K562 (cell line): ENCODE data around the gene PTAR1. TPM values are rescaled to one million over a fixed set of nuclear protein-coding genes. Genes with fewer than 3 reads are reported as not detected.
A peak's percentile ranks its signal among the peaks of the same experiment; 100 is the strongest.

Source experiments
- ATAC-seq: fragments of 200-7000 bp; cut with Tn5 transposase; 3 replicates; pipeline ENCODE4 v1.9.1; 2020; ENCODE audit warnings: moderate library complexity
- BruUV-seq: library from RNA; stranded (reverse); fragments of 400-500 nt; replicated peaks from 2 replicates; lab custom pipeline; 2021; lab: Mats Ljungman, UMichigan
- CTCF ChIA-PET: fragments of 300-600 bp; formaldehyde crosslinking; extraction: SDS; loops from one replicate; lab custom pipeline; 2021; ENCODE audit warnings: low intra/inter-chr PET ratio; lab: Yijun Ruan, JAX
- POLR2A ChIA-PET: fragments of 300-600, 350-650 bp; sonication (Branson Sonifier 250); formaldehyde crosslinking; extraction: SDS; loops from one replicate; lab custom pipeline; 2021; ENCODE audit warnings: antibody characterized with exemption, inconsistent platforms; lab: Yijun Ruan, JAX
- DNase-seq, 4 experiments: peaks; one replicate each; pipeline versions ENCODE4 v3.0.0 to v3.0.0-alpha.2; 2011 to 2018; ENCODE audit warnings: low spot score in 3 of 4, mixed read lengths in 3 of 4; ENCODE audit errors: extremely low read depth in 1 of 4
- FAIRE-seq: peaks from 2 replicates; lab custom pipeline; 2011; peaks lifted over from hg19 to GRCh38; lab: Jason Lieb, UNC
- H2AFZ ChIP-seq: 2 replicates; pipeline ENCODE4 v1.6.0; 2011; ENCODE audit warnings: low read depth, low read length, control low read depth, inconsistent platforms
- H3K27ac ChIP-seq: fragments of 200-600 bp; 3 replicates; pipeline ENCODE4 v1.8.0; 2011; ENCODE audit warnings: low read depth, mild to moderate bottlenecking, control low read depth, inconsistent platforms, low read length, moderate library complexity, mixed read lengths; ENCODE audit errors: extremely low read depth
- H3K27me3 ChIP-seq, 2 experiments: fragments of 300-600 bp in 1 of 2; 2 replicates in 1 of 2; 3 replicates in 1 of 2; pipeline versions ENCODE4 v1.6.0 to v1.8.0; 2011; ENCODE audit warnings: inconsistent platforms in 2 of 2, low read length in 2 of 2, mild to moderate bottlenecking in 1 of 2, mixed read lengths in 1 of 2, moderate library complexity in 1 of 2; ENCODE audit not compliant: control insufficient read depth in 2 of 2, insufficient read depth in 2 of 2
- H3K36me3 ChIP-seq: fragments of 300-600 bp; 3 replicates; pipeline ENCODE4 v1.8.0; 2011; ENCODE audit warnings: mild to moderate bottlenecking, low read length, inconsistent platforms; ENCODE audit not compliant: control insufficient read depth, insufficient read depth
- H3K4me1 ChIP-seq, 2 experiments: fragments of 200-600 bp in 1 of 2; replicated peaks in 1 of 2; 2 replicates in 1 of 2; 3 replicates in 1 of 2; pipeline versions ENCODE4 v1.5.1 to v1.8.0; 2011; ENCODE audit warnings: inconsistent platforms in 2 of 2, low read length in 2 of 2, mild to moderate bottlenecking in 1 of 2, mixed read lengths in 1 of 2, moderate library complexity in 1 of 2; ENCODE audit not compliant: control insufficient read depth in 2 of 2, insufficient read depth in 2 of 2
- H3K4me2 ChIP-seq: 2 replicates; pipeline ENCODE4 v1.6.1; 2011; ENCODE audit warnings: low read length, control low read depth, inconsistent platforms, mixed read lengths; ENCODE audit not compliant: insufficient read depth
- H3K4me3 ChIP-seq: fragments of 200-600 bp; sonication (generic), shearing (Covaris generic); 2 replicates; pipeline ENCODE4 v1.5.1; 2016; ENCODE audit warnings: control low read depth, inconsistent platforms
- H3K79me2 ChIP-seq: fragments of 200-600 bp; 3 replicates; pipeline ENCODE4 v1.8.0; 2011; ENCODE audit warnings: low read length, inconsistent platforms; ENCODE audit not compliant: control insufficient read depth, insufficient read depth
- H3K9ac ChIP-seq, 2 experiments: 2 replicates each; pipeline versions ENCODE4 v1.6.0 to v1.6.1; 2011; ENCODE audit warnings: low read depth in 2 of 2, low read length in 2 of 2, control low read depth in 1 of 2, inconsistent platforms in 1 of 2, mild to moderate bottlenecking in 1 of 2, mixed read lengths in 1 of 2; ENCODE audit not compliant: insufficient read depth in 1 of 2
- H3K9me1 ChIP-seq: one replicate; pipeline ENCODE4 v1.6.0; 2011; ENCODE audit warnings: inconsistent platforms, mild to moderate bottlenecking, low read length, moderate library complexity; ENCODE audit not compliant: control insufficient read depth, insufficient read depth
- H3K9me3 ChIP-seq: replicated peaks from 2 replicates; pipeline ENCODE4 v1.5.1; 2011; ENCODE audit warnings: low read depth, low read length, inconsistent platforms; ENCODE audit not compliant: control insufficient read depth, insufficient read depth
- H4K20me1 ChIP-seq: replicated peaks from 2 replicates; pipeline ENCODE4 v1.6.1; 2011; ENCODE audit warnings: low read length, inconsistent platforms, mixed read lengths; ENCODE audit not compliant: control insufficient read depth, insufficient read depth
- DDX20 ChIP-seq: fragments of 450-650 bp; IDR thresholded peaks from 2 replicates; pipeline ENCODE4 v1.6.1; 2016; ENCODE audit warnings: missing genetic modification characterization, low read depth, mild to moderate bottlenecking, missing compliant biosample characterization, moderate library complexity
- HIVEP1 ChIP-seq: fragments of 250-450 bp; sonication (Bioruptor Pico); IDR thresholded peaks from 2 replicates; pipeline ENCODE4 v1.4.0; 2020; ENCODE audit warnings: mild to moderate bottlenecking
- HLTF ChIP-seq: fragments of 450-650 bp; IDR thresholded peaks from 2 replicates; pipeline ENCODE4 v1.6.1; 2016
- MTA3 ChIP-seq: fragments of 450-650 bp; formaldehyde crosslinking; IDR thresholded peaks from 2 replicates; pipeline ENCODE4 v1.6.1; 2017; ENCODE audit warnings: mild to moderate bottlenecking, borderline replicate concordance
- NUFIP1 ChIP-seq: fragments of 450-650 bp; IDR thresholded peaks from 2 replicates; pipeline ENCODE4 v1.6.1; 2018; ENCODE audit not compliant: partially characterized antibody
- PTTG1 ChIP-seq: fragments of 450-650 bp; IDR thresholded peaks from 2 replicates; pipeline ENCODE4 v1.6.1; 2016; ENCODE audit warnings: low read depth, mild to moderate bottlenecking, missing genetic modification characterization, missing compliant biosample characterization
- RFX1 ChIP-seq: fragments of 450-650 bp; IDR thresholded peaks from 2 replicates; pipeline ENCODE4 v1.6.1; 2016; ENCODE audit warnings: mild to moderate bottlenecking, moderate library complexity
- SMARCC2 ChIP-seq: fragments of 450-650 bp; IDR thresholded peaks from 2 replicates; pipeline ENCODE4 v1.6.1; 2017; ENCODE audit warnings: antibody characterized with exemption, moderate library complexity, mild to moderate bottlenecking, low read depth
- ZNF644 ChIP-seq: fragments of 200-800 bp; sonication (Bioruptor generic); IDR thresholded peaks from 2 replicates; pipeline ENCODE4 v1.6.1; 2016; ENCODE audit warnings: low read depth, missing genetic modification characterization, missing compliant biosample characterization
- WGBS: fragments of 100-300 bp; shearing (Covaris generic); methylation state at CpG from one replicate; pipeline ENCODE4 v1.1.6; 2016; ENCODE audit warnings: low coverage, mixed read lengths; ENCODE audit not compliant: insufficient coverage; ENCODE audit errors: missing lambda C conversion rate; 5-methylcytosine and 5-hydroxymethylcytosine counted together
- in situ Hi-C: fragments of 300-500 bp; cut with MboI; formaldehyde crosslinking; loops from 4 replicates; pipeline ENCODE4 v1.15.0; 2018; ENCODE audit warnings: inconsistent platforms, mixed read lengths
- intact Hi-C: fragments of 100-400 bp; cut with micrococcal nuclease; formaldehyde crosslinking; loops from 2 replicates; pipeline ENCODE4 v1.14.2; 2022
- polyA plus RNA-seq, 8 experiments: library from polyadenylated mRNA; depleted of rRNA in 4 of 8; stranded (reverse) in 5 of 8; unstranded in 3 of 8; fragments of >200 nt; fragmentation: Nextera tagmentation in 2 of 8; fragmentation: Illumina TruSeq in 1 of 8; extraction: Ambion mirVana in 2 of 8; extraction: Trizol in 1 of 8; gene quantifications; 2 replicates each; pipeline versions ENCODE4 v1.2.1 to v1.2.3, GENCODE V29; 2011 to 2014; ENCODE audit warnings: inconsistent platforms in 1 of 8, missing spikeins in 1 of 8
- total RNA-seq, 7 experiments: library from RNA; depleted of rRNA in 6 of 7; stranded (reverse); fragments of >200 nt in 6 of 7; fragmentation: Illumina TruSeq in 2 of 7; extraction: Trizol in 2 of 7; gene quantifications; 2 replicates each; pipeline versions ENCODE4 v1.2.1 to v1.2.3, GENCODE V29; 2011 to 2021; ENCODE audit warnings: low replicate concordance in 1 of 7

The PTAR1 gene
- total and polyA plus RNA-seq, 9 of the 15 experiments (the other 6 are each of a cell fraction or from before 2014, with no cell fraction given) = 10.1 to 48.0 (median 28.0) TPM

DNA sequence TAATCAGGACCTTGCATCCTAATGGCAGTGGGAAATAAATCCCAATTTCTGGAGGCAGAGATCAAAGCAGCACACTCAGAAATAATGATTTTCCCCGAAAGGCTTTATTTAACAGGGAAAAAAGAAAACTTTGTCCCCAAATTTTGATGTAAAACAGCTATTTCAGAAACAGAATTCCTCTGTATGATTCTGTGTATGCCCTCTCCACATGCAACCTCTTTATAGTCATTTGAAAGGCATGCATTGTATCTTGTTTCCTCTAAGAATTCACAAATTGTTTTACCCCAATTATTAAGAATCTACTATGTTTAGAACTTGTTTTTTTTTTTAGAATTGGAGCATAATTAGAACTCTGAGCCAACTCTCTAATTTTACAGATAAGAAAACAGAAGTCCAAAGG is 2.7 kb upstream of the PTAR1 start:
- Histone ChIP-seq H4K20me1 (no peaks in the 10 kb centered on the region), H3K9ac (no peak overlapping the region), H3K27me3 (no peaks in the 10 kb centered on the region), H3K4me2 (no peak overlapping the region), H3K79me2 (peaks cover 22% of the 10 kb centered on the region), H3K4me3 (no peak overlapping the region), H2AFZ (0 out of 2 replicates have a peak overlapping the region, but pooled peaks have one; percentile 9), H3K9me3 (no peaks in the 10 kb centered on the region), H3K9me1 (no peaks in the 10 kb centered on the region), H3K4me1 (no peaks in the 10 kb centered on the region; a peak in 2 of 5 replicates), H3K36me3 (peaks cover 8% of the 10 kb centered on the region; the same call in 2 of the 3 replicates), H3K27ac (no peak overlapping the region)
- no peak for FAIRE-seq
- DNase-seq = no peak
- ChIA-PET CTCF (no interaction called here), POLR2A (no interaction called here)
- in situ Hi-C loops = no loop called here
- no TSS peak for BruUV-seq
- WGBS = 92% methylated on average over 1 of the region's 1 CpG
- intact Hi-C loops = no loop called here
- TF ChIP-seq NUFIP1 (no peak), RFX1 (no peak), HIVEP1 (no peak), ZNF644 (no peak), HLTF (no peak), MTA3 (no peak), DDX20 (no peak), PTTG1 (tag) (no peak), SMARCC2 (no peak)
- ATAC-seq = no peak
